ENCODE results near the gene PYGL.

Gene PYGL

DNA sequence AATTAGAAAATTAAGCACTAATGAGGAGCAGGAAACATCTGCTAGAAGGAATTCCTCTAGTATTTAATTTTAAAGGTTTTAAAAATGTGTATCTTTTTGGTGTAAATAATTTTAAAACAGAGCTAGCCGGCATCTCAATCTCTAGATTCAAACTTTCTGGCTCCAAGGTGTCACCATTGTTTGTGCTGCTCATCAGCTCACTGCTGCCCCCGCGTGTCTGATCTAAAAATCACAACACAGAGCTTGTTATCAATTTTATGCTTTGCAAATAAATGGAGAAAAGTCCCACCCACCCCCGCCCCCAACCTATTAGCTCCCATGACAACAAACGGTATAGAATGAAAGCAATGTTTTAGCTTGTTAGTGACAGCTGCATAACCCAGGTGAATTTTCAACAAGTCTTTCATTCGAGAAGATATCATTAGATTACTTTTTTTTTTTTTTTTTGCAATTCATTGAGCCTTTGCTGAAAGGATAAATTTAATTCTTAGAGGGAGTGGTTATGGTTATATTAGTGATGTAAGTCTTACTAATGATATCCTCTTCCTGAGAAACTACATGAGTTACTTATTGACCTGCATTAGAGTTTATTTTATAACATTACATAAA is 83.7 kb downstream of the PYGL start:
- Histone ChIP-seq H3K4me1 (ENCODE audit: control insufficient read depth, insufficient read depth, low read length, poor library complexity, severe bottlenecking) (no peaks in the 10 kb centered on the region), H3K36me3 (ENCODE audit: control insufficient read depth, insufficient read depth, low read length) (no peaks in the 10 kb centered on the region), H3K4me3 (ENCODE audit: insufficient read depth, low read depth, low read length, poor library complexity, severe bottlenecking) (peak overlapping the region; percentile 62), H3K9me3 (ENCODE audit: control insufficient read depth, low read length) (no peaks in the 10 kb centered on the region), H3K27ac (ENCODE audit: insufficient read depth, low read length, poor library complexity, severe bottlenecking) (peak overlapping the region; percentile 51), H3K27me3 (replicated peaks; ENCODE audit: control insufficient read depth, insufficient read depth, low read length, poor library complexity, severe bottlenecking) (no peaks in the 10 kb centered on the region)
- DNase-seq = peak; percentile 66 to 81 (median 75)

DNA sequence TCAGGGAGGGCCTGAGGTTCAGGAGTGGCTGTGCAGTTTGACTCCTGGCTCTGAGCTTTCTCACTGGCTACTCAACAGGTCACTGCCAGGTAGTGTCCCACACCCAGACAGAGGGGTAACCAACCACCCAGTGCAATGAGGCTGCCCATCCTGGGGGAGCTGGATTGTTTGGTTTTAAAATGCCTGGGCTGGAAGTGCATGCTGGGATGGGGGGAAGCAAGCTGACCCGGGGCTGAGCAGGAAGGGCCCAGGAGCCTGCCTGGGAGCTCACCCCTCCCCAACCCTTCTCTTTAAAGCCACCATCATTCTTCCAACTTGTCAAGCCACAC is 85.0 kb downstream of the PYGL start:
- Histone ChIP-seq H3K27ac (ENCODE audit: insufficient read depth, low read length, poor library complexity, severe bottlenecking) (no peak overlapping the region), H3K4me1 (ENCODE audit: control insufficient read depth, insufficient read depth, low read length, poor library complexity, severe bottlenecking) (no peaks in the 10 kb centered on the region), H3K27me3 (replicated peaks; ENCODE audit: control insufficient read depth, insufficient read depth, low read length, poor library complexity, severe bottlenecking) (no peaks in the 10 kb centered on the region), H3K36me3 (ENCODE audit: control insufficient read depth, insufficient read depth, low read length) (no peaks in the 10 kb centered on the region), H3K9me3 (ENCODE audit: control insufficient read depth, low read length) (no peaks in the 10 kb centered on the region), H3K4me3 (ENCODE audit: insufficient read depth, low read depth, low read length, poor library complexity, severe bottlenecking) (peak overlapping the region; percentile 62)
- DNase-seq = no peak

DNA sequence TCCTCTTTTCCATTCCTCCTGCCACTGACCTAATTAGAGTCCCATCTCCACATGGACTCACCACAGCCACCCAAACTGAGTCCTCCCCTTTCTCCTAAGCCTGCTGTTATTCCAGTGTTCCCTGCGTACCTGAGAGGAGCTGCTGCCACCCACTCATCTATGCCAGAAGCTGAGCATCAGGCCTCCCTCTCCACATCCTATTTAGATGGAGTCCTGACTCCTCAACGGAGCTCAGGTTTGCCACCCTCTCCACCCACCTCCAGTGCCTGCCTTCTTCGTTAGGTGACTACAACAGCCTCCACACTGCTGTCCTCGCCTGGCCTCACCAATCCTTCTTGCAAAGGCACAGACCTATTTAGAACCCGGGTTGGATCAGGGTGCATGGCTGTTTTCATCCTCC is 87.6 kb downstream of the PYGL start:
- Histone ChIP-seq H3K4me1 (ENCODE audit: control insufficient read depth, insufficient read depth, low read length, poor library complexity, severe bottlenecking) (no peaks in the 10 kb centered on the region), H3K9me3 (ENCODE audit: control insufficient read depth, low read length) (no peaks in the 10 kb centered on the region), H3K36me3 (ENCODE audit: control insufficient read depth, insufficient read depth, low read length) (no peaks in the 10 kb centered on the region), H3K27me3 (replicated peaks; ENCODE audit: control insufficient read depth, insufficient read depth, low read length, poor library complexity, severe bottlenecking) (no peaks in the 10 kb centered on the region), H3K27ac (ENCODE audit: insufficient read depth, low read length, poor library complexity, severe bottlenecking) (no peak overlapping the region), H3K4me3 (ENCODE audit: insufficient read depth, low read depth, low read length, poor library complexity, severe bottlenecking) (no peak overlapping the region)
- DNase-seq = no peak

DNA sequence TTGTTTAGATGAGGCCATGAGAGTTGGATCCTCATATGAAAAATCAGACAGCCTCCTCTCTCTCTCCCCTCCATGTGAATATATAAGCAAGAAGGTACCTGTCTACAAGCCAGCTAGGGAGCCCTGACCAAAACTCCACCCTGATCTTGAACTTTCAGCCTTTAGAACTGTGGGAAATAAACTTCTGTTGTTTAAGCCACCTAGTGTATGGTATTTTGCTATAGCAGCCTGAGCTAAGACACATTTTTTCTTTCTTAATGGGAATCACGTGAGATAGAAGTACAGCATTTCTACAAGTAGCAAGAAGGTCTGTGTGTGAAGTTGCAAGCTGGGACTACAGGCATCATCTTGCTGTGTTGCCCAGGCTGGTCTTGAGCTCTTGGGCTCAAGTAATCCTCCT is 88.7 kb downstream of the PYGL start:
- Histone ChIP-seq H3K9me3 (ENCODE audit: control insufficient read depth, low read length) (no peaks in the 10 kb centered on the region), H3K4me3 (ENCODE audit: insufficient read depth, low read depth, low read length, poor library complexity, severe bottlenecking) (no peak overlapping the region), H3K27ac (ENCODE audit: insufficient read depth, low read length, poor library complexity, severe bottlenecking) (no peak overlapping the region), H3K4me1 (ENCODE audit: control insufficient read depth, insufficient read depth, low read length, poor library complexity, severe bottlenecking) (no peaks in the 10 kb centered on the region), H3K27me3 (replicated peaks; ENCODE audit: control insufficient read depth, insufficient read depth, low read length, poor library complexity, severe bottlenecking) (no peaks in the 10 kb centered on the region), H3K36me3 (ENCODE audit: control insufficient read depth, insufficient read depth, low read length) (no peaks in the 10 kb centered on the region)
- DNase-seq = no peak

Measured in effector memory CD4-positive, alpha-beta T cell (primary cell).